OCI-LY3 (cell line): Measurements from ENCODE around the gene CDAN1.
"Not testable (repeated sequence)": the region's sequence is repeated elsewhere in the genome, so short reads cannot be mapped to it uniquely, and the experiment has no call there.

ENCODE experiments used
- H2AFZ ChIP-seq: fragments of 200-600, 300-600 bp; shearing (Covaris generic); 2 replicates; pipeline ENCODE4 v1.6.0; 2014; ENCODE audit warnings: antibody characterized with exemption, low read depth, low read length
- H3K27ac ChIP-seq: fragments of 200-600, 300-600 bp; sonication (generic); 2 replicates; pipeline ENCODE4 v1.5.1; 2014; ENCODE audit warnings: mild to moderate bottlenecking, low read length, moderate library complexity, mixed read lengths
- H3K27me3 ChIP-seq: fragments of 200-600, 300-600 bp; sonication (generic); 2 replicates; pipeline ENCODE4 v1.6.1; 2014; ENCODE audit warnings: low read depth, low read length, mixed read lengths
- H3K36me3 ChIP-seq: fragments of 200-600, 300-600 bp; sonication (generic); replicated peaks from 2 replicates; pipeline ENCODE3; 2014; ENCODE audit warnings: low read depth, low read length, mixed read lengths
- H3K4me1 ChIP-seq: fragments of 300-600, 200-600 bp; sonication (generic); 2 replicates; pipeline ENCODE4 v1.6.1; 2014; ENCODE audit warnings: low read length, mixed read lengths
- H3K4me2 ChIP-seq: fragments of 200-600, 300-600 bp; sonication (generic); 2 replicates; pipeline ENCODE4 v1.6.1; 2014; ENCODE audit warnings: low read length, mixed read lengths
- H3K4me3 ChIP-seq: fragments of 300-600, 200-600 bp; sonication (generic); 2 replicates; pipeline ENCODE4 v1.5.1; 2014; ENCODE audit warnings: antibody characterized with exemption, mild to moderate bottlenecking, low read length, moderate library complexity
- H3K79me2 ChIP-seq: fragments of 300-600, 200-600 bp; shearing (Covaris generic); 2 replicates; pipeline ENCODE4 v1.6.1; 2014; ENCODE audit warnings: mild to moderate bottlenecking, low read length, mixed read lengths
- H3K9ac ChIP-seq: fragments of 300-600, 200-600 bp; shearing (Covaris generic); 2 replicates; pipeline ENCODE4 v1.6.0; 2014; ENCODE audit warnings: mild to moderate bottlenecking, low read length, moderate library complexity
- H3K9me3 ChIP-seq: fragments of 200-600, 300-600 bp; shearing (Covaris generic); 2 replicates; pipeline ENCODE4 v1.6.1; 2014; ENCODE audit warnings: low read length, mixed read lengths; ENCODE audit not compliant: insufficient read depth
- H4K20me1 ChIP-seq: fragments of 200-600, 300-600 bp; sonication (generic); 2 replicates; pipeline ENCODE4 v1.6.1; 2016; ENCODE audit warnings: low read length, mixed read lengths; ENCODE audit not compliant: insufficient read depth
- EZH2phosphoT487 ChIP-seq: fragments of 200-600 bp; shearing (Covaris generic); IDR thresholded peaks from 2 replicates; pipeline ENCODE4 v1.6.1; 2018; ENCODE audit warnings: antibody characterized with exemption, mixed run types, low read depth
- TF ChIP-seq, protein P1 (sequence below): fragments of 200-600, 300-600 bp; sonication (generic); IDR thresholded peaks from 2 replicates; pipeline ENCODE4 v1.5.1; 2014; ENCODE audit warnings: antibody characterized with exemption, low read length, low read depth

The CDAN1 gene

DNA sequence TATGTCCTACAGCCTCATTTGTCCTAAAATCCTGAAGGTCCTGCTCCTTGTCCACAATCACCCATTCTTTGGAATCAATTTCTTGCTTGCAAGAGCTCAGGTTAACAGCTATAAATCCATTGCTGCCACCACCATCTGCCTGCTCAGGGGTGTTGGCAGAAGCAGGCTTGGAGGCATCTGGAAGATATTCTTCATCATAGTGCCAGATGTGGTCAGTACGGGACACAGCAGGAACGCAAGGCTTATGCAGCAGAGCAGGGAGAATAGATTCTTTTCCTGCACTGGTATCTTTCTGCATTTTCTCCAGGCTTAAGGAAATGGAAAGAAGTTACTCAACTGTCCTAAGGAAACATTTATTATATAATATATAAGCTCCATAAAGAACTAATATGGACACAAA lies 38.5 kb upstream of the CDAN1 start:
- H4K20me1 ChIP-seq = no peaks in the 10 kb centered on the region
- no peaks in the 10 kb centered on the region for H3K79me2 ChIP-seq
- H3K9me3 ChIP-seq = no peaks in the 10 kb centered on the region
- no peak overlapping the region for H3K4me3 ChIP-seq
- H3K4me2 ChIP-seq = no peak overlapping the region
- no peak overlapping the region for H2AFZ ChIP-seq
- H3K4me1 ChIP-seq = no peaks in the 10 kb centered on the region
- no peaks in the 10 kb centered on the region for H3K27me3 ChIP-seq
- H3K36me3 ChIP-seq = no peaks in the 10 kb centered on the region
- H3K27ac ChIP-seq = no peak overlapping the region
- no peak overlapping the region for H3K9ac ChIP-seq
- TF ChIP-seq EZH2phosphoT487 = no peak
- TF ChIP-seq, protein P1, sequence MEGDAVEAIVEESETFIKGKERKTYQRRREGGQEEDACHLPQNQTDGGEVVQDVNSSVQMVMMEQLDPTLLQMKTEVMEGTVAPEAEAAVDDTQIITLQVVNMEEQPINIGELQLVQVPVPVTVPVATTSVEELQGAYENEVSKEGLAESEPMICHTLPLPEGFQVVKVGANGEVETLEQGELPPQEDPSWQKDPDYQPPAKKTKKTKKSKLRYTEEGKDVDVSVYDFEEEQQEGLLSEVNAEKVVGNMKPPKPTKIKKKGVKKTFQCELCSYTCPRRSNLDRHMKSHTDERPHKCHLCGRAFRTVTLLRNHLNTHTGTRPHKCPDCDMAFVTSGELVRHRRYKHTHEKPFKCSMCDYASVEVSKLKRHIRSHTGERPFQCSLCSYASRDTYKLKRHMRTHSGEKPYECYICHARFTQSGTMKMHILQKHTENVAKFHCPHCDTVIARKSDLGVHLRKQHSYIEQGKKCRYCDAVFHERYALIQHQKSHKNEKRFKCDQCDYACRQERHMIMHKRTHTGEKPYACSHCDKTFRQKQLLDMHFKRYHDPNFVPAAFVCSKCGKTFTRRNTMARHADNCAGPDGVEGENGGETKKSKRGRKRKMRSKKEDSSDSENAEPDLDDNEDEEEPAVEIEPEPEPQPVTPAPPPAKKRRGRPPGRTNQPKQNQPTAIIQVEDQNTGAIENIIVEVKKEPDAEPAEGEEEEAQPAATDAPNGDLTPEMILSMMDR = no peak

DNA sequence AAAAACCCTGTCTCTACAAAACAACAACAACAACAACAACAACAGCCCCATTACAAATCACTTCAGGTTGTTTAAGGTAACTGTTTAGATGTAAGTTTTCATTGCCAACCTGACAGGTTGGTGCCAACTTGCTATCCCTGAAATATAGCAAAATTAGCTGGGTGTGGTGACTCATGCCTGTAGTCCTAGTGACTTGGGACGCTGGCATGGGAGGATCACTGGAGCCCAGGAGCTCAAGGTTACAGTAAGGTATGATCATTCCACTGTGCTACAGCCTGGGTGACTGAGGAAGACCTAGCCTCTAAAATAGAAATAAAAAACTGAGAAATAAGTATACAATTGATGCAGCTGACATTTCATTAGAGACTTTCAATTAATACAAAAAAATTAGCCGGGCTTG lies 36.0 kb upstream of the CDAN1 start:
- Histone ChIP-seq H4K20me1 (no peaks in the 10 kb centered on the region), H3K4me1 (no peaks in the 10 kb centered on the region), H3K79me2 (no peaks in the 10 kb centered on the region), H3K27ac (no peak overlapping the region), H3K4me2 (no peak overlapping the region), H2AFZ (no peak overlapping the region), H3K9me3 (no peaks in the 10 kb centered on the region), H3K27me3 (no peaks in the 10 kb centered on the region), H3K4me3 (no peak overlapping the region), H3K9ac (no peak overlapping the region), H3K36me3 (no peaks in the 10 kb centered on the region)
- TF ChIP-seq, protein P1 = no peak
- TF ChIP-seq EZH2phosphoT487 = no peak

DNA sequence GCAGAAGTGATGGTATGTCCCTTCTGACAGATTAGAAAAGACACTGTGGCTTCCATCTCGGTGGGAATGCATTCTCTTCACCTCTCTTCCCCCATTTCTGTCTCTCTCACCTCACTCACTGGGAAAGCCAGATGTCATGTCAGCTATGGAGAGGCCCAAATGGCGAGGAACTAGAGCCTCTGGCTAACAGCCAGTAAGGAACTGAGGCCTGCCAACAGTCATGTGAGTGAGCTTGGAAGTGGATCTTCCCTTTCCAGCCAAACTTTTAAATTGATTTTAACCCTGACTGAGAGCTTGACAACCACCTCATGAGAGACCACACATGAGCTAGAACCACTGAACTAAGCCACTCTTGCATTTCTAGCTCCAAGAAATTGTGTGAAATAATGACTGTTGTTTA lies 35.2 kb upstream of the CDAN1 start:
- no peak overlapping the region for H2AFZ ChIP-seq
- H3K27ac ChIP-seq = no peak overlapping the region
- H4K20me1 ChIP-seq = no peaks in the 10 kb centered on the region
- H3K9me3 ChIP-seq = no peaks in the 10 kb centered on the region
- no peak for TF ChIP-seq EZH2phosphoT487
- TF ChIP-seq, protein P1 = no peak
- no peaks in the 10 kb centered on the region for H3K4me1 ChIP-seq
- H3K4me2 ChIP-seq = no peak overlapping the region
- H3K36me3 ChIP-seq = no peaks in the 10 kb centered on the region
- H3K79me2 ChIP-seq = no peaks in the 10 kb centered on the region
- no peak overlapping the region for H3K4me3 ChIP-seq
- no peak overlapping the region for H3K9ac ChIP-seq
- no peaks in the 10 kb centered on the region for H3K27me3 ChIP-seq

DNA sequence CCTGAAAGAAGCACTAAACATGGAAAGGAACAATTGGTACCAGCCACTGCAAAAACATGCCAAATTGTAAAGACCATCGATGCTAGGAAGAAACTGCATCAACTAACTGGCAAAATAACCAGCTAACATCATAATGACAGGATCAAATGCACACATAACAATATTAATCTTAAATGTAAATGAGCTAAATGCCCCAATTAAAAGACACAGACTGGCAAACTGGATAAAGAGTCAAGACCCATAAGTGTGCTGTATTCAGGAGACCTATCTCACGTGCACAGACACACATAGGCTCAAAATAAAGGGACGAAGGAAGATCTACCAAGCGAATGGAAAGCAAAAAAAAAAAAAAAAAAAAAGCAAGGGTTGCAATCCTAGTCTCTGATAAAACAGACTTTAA lies 29.2 kb upstream of the CDAN1 start:
- H3K27me3 ChIP-seq, H3K9ac ChIP-seq, H3K4me3 ChIP-seq, H4K20me1 ChIP-seq, H3K79me2 ChIP-seq, H3K9me3 ChIP-seq, H3K27ac ChIP-seq, H3K4me2 ChIP-seq, H3K4me1 ChIP-seq, H3K36me3 ChIP-seq, H2AFZ ChIP-seq: not testable (repeated sequence)

DNA sequence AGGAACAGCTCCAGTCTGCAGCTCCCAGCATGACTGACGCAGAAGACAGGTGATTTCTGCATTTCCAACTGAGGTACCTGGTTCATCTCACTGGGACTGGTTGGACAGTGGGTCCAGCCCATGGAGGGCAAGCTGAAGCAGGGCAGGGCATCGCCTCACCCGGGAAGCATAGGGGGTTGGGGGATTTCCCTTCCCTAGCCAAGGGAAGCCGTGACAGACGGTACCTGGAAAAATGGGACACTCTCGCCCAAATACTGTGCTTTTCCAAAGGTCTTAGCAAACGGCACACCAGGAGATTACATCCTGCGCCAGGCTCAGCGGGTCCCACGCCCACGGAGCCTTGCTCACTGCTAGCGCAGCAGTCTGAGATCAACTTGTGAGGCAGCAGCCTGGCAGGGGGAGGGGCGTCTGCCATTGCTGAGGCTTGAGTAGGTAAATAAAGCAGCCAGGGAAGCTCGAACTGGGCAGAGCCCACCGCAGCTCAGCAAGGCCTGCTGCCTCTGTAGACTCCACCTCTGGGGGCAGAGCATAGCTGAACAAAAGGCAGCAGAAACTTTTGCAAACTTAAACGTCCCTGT lies 27.3 kb upstream of the CDAN1 start:
- H3K4me1 ChIP-seq, H3K79me2 ChIP-seq, H3K27ac ChIP-seq, H3K4me2 ChIP-seq, H4K20me1 ChIP-seq, H3K9ac ChIP-seq, H3K4me3 ChIP-seq, H3K9me3 ChIP-seq, H3K36me3 ChIP-seq, H2AFZ ChIP-seq, H3K27me3 ChIP-seq: not testable (repeated sequence)

DNA sequence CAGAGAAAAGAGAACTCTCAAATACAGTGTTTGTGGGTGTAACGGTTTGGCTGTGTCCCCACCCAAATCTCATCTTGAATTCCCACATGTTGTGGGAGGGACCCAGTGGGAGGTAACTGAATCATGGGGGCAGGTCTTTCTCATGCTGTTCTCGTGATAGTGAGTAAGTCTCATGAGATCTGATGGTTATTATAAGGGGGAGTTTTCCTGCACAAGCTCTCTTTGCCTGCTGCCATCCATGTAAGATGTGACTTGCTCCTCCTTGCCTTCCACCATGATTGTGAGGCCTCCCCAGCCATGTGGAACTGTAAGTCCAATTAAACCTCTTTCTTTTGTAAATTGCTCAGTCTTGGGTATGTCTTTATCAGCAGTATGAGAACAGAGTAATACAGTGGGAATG lies 24.9 kb upstream of the CDAN1 start:
- not testable (repeated sequence) for H4K20me1 ChIP-seq, H3K36me3 ChIP-seq, H3K9me3 ChIP-seq, H3K4me2 ChIP-seq, H3K4me3 ChIP-seq, H2AFZ ChIP-seq, H3K79me2 ChIP-seq, H3K4me1 ChIP-seq, H3K27me3 ChIP-seq, H3K9ac ChIP-seq, H3K27ac ChIP-seq
